Thoracic aorta (tissue), 2 donors: ENCODE data around the gene PRRT2. TPM values are rescaled to one million over a fixed set of nuclear protein-coding genes. Genes with fewer than 3 reads are reported as not detected.

Source experiments
- ATAC-seq: fragments of 150-250 bp; one replicate; pipeline ENCODE4 v1.8.0; 2017; ENCODE audit warnings: low read depth; ENCODE audit not compliant: insufficient number of reproducible peaks, low FRiP score
- DNase-seq: peaks from one replicate; pipeline ENCODE4 v3.0.0-alpha.2; 2020; ENCODE audit warnings: low spot score
- H3K27ac ChIP-seq, 2 donors: fragments of 200-600 bp; sonication (generic); 1 replicate in 1 of 2; 2 replicates in 1 of 2; pipeline ENCODE4 v1.5.1; 2016; ENCODE audit warnings: mild to moderate bottlenecking in 2 of 2, moderate library complexity in 2 of 2
- H3K27me3 ChIP-seq: fragments of 200-600 bp; sonication (generic); replicated peaks from 2 replicates; pipeline ENCODE4 v1.6.0; 2016; ENCODE audit warnings: mild to moderate bottlenecking; ENCODE audit not compliant: insufficient read depth
- H3K36me3 ChIP-seq: fragments of 200-600 bp; sonication (generic); one replicate; pipeline ENCODE4 v1.5.1; 2016
- H3K4me1 ChIP-seq, 2 donors: fragments of 200-600 bp; sonication (generic); 1 replicate in 1 of 2; 2 replicates in 1 of 2; pipeline versions ENCODE4 v1.5.1 to v1.6.0; 2016; ENCODE audit warnings: low read depth in 2 of 2, mild to moderate bottlenecking in 1 of 2; ENCODE audit not compliant: control insufficient read depth in 1 of 2
- H3K4me3 ChIP-seq: fragments of 200-600 bp; sonication (generic); 2 replicates; pipeline ENCODE4 v1.5.1; 2016; ENCODE audit warnings: mild to moderate bottlenecking
- H3K9me3 ChIP-seq: fragments of 200-600 bp; sonication (generic); 2 replicates; pipeline ENCODE4 v1.5.1; 2016
- CTCF ChIP-seq: fragments of 200-600 bp; sonication (generic); IDR thresholded peaks from one replicate; pipeline ENCODE4 v1.5.1; 2019; ENCODE audit warnings: antibody characterized with exemption
- total RNA-seq, 2 donors: library from RNA; depleted of rRNA; stranded (reverse); fragments of >200 nt; gene quantifications; one replicate each; pipeline versions ENCODE4 v1.1.0 to v1.2.3, GENCODE V29; 2016

Gene PRRT2
- total RNA-seq, 2 donors from 2014 or later = 39.4 to 40.8 TPM

DNA sequence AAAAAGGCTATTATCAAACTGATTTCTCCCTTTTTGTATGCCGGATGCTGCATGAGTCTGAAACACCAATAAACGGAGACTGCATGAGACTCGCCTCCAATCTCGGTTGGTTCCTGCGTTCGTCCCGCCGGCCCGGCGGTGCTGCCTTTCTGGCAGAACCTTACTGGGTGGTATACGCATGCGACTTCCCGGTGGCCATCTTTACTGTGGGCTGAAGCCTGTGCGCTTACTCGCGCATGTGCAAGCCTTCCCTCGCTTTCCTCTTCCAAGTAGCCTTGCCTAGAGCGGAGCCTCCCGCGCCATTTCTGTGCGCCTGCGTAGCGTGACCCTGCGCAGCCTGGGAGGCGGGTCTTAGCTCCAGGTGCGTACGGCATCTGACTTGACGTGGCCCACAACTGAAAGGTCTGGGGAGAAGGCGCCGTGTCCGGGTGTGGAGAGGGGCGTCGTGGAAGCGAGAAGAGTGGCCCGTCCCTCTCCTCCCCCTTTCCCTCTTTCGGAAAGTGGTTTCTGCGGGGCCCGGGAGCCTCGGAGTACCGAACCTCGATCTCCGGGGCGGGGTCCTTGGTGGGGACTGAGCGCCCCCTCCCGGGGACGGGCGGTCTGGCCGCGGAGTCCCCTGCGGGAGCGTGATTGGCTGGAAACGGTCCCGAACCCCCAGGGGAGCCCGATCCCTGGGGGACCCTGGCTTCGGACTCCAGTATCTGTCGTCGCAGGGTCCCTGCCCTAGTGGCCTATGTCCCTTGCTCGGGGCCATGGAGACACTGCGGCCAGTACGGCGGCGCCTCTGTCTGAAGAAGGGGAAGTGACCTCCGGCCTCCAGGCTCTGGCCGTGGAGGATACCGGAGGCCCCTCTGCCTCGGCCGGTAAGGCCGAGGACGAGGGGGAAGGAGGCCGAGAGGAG lies 4.0 kb downstream of the PRRT2 start, which contains the start of gene PAGR1:
TSS of gene PAGR1 (plus strand) at position 360 of the 901 bp plus-strand sequence. CDS start at position 734, 374 bp downstream.
- H3K4me1 ChIP-seq = peaks cover 39 to 63% of the 10 kb centered on the region in 2 donors
- peak; percentile 91 for DNase-seq
- peak; percentile 76 for TF ChIP-seq CTCF

DNA sequence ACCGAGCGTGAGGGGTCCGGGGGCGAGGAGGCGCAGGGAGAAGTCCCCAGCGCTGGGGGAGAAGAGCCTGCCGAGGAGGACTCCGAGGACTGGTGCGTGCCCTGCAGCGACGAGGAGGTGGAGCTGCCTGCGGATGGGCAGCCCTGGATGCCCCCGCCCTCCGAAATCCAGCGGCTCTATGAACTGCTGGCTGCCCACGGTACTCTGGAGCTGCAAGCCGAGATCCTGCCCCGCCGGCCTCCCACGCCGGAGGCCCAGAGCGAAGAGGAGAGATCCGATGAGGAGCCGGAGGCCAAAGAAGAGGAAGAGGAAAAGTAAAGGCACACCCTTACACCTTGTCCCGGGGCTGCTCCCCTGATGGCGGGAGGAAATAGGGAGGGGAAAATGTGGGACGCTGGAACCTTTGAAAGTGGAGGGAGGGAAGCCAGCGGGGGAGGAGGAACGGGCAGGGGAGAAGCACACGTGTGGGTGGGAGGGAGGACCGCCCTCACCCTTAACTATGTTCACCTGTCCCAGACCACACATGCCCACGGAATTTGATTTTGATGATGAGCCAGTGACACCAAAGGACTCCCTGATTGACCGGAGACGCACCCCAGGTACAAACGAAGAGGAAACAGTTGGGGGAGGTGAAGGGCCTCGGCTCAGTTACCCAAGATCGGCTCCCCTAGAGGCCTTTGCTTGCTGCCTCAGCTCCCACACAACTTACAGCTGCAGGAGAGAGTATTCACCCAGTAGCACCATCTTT lies 4.9 kb downstream of the PRRT2 start:
- DNase-seq (no peak), ATAC-seq (no peak)
- H3K36me3 ChIP-seq = no peaks in the 10 kb centered on the region
- no peaks in the 10 kb centered on the region for H3K27me3 ChIP-seq
- no peak for TF ChIP-seq CTCF
- peak overlapping the region; percentile 95 for H3K4me3 ChIP-seq
- H3K4me1 ChIP-seq = peaks cover 40 to 71% of the 10 kb centered on the region in 2 donors
- H3K9me3 ChIP-seq = no peaks in the 10 kb centered on the region
- peak overlapping the region; percentile 92 to 96 for H3K27ac ChIP-seq

More for the DNA sequence above, 4.0 kb downstream of the PRRT2 start, which contains the start of gene PAGR1:
- no peaks in the 10 kb centered on the region for H3K27me3 ChIP-seq
- peak; percentile 84 for ATAC-seq
- H3K4me3 ChIP-seq = peak within 1 kb of the TSS; percentile 95
- no peaks in the 10 kb centered on the region for H3K9me3 ChIP-seq
- H3K27ac ChIP-seq = peak within 1 kb of the TSS; percentile 92 to 96
- no peaks in the 10 kb centered on the region for H3K36me3 ChIP-seq

GRCh38 chr16:29818082-29818481 lies 6.1 kb downstream of the PRRT2 start:
- no peak for TF ChIP-seq CTCF
- H3K4me1 ChIP-seq = peaks cover 42 to 74% of the 10 kb centered on the region in 2 donors

DNA sequence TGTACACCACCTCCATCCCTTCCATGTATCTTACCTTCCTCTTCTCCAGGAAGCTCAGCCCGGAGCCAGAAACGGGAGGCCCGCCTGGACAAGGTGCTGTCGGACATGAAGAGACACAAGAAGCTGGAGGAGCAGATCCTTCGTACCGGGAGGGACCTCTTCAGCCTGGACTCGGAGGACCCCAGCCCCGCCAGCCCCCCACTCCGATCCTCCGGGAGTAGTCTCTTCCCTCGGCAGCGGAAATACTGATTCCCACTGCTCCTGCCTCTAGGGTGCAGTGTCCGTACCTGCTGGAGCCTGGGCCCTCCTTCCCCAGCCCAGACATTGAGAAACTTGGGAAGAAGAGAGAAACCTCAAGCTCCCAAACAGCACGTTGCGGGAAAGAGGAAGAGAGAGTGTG lies 7.5 kb downstream of the PRRT2 start:
- DNase-seq (no peak), ATAC-seq (no peak)
- no peaks in the 10 kb centered on the region for H3K27me3 ChIP-seq
- H3K36me3 ChIP-seq = no peaks in the 10 kb centered on the region
- TF ChIP-seq CTCF = no peak
- peak overlapping the region; percentile 88 to 95 for H3K27ac ChIP-seq
- no peak overlapping the region for H3K4me3 ChIP-seq
- no peaks in the 10 kb centered on the region for H3K9me3 ChIP-seq
- H3K4me1 ChIP-seq = peaks cover 46 to 74% of the 10 kb centered on the region in 2 donors

More at GRCh38 chr16:29818082-29818481, 6.1 kb downstream of the PRRT2 start:
- no peak overlapping the region for H3K27ac ChIP-seq
- no peaks in the 10 kb centered on the region for H3K9me3 ChIP-seq
- DNase-seq (no peak), ATAC-seq (no peak)
- no peaks in the 10 kb centered on the region for H3K36me3 ChIP-seq
- no peak overlapping the region for H3K4me3 ChIP-seq
- no peaks in the 10 kb centered on the region for H3K27me3 ChIP-seq

DNA sequence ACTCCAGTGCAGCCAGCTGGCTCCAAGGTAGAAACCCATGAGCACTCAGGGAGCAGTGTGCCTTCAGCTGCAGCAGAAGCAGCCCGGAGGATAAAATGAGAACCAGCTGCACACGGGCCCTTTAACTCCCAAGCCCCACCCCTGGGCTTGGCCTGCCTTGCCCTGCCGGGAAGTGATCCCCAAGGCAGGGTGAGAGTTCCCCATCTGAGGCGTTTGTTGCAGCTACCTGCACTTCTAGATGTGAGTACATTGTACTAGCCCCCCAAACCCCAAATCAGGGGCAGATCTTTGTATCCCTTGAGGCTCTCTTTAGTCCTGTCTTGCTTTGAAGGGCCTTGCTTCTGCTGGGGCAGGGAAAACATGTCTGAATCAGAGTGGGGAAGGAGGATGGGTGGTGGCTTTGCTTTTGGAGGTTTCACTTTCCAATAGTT lies 8.3 kb downstream of the PRRT2 start, which contains the start of gene MVP:
TSS of gene MVP (plus strand) at position 192 of the 431 bp plus-strand sequence. CDS start 10,088 bp downstream, outside the sequence.
- Histone ChIP-seq H3K36me3 (no peaks in the 10 kb centered on the region), H3K27me3 (no peaks in the 10 kb centered on the region), H3K4me1 (peaks cover 46 to 74% of the 10 kb centered on the region in 2 donors), H3K4me3 (peak within 1 kb of the TSS; percentile 97), H3K27ac (peak within 1 kb of the TSS; percentile 88 to 95), H3K9me3 (no peaks in the 10 kb centered on the region)
- DNase-seq = no peak
- TF ChIP-seq CTCF = no peak
- no peak for ATAC-seq
